MM.1S (cell line): Measurements from ENCODE around the gene SLC44A1.

Experiments used
- EZH2 ChIP-seq: fragments of 300-600 bp; sonication (generic); optimal IDR thresholded peaks from 2 replicates; pipeline ENCODE3; 2017; ENCODE audit warnings: low read depth, mild to moderate bottlenecking, antibody characterized with exemption, low read length, mixed read lengths
- EZH2phosphoT487 ChIP-seq: fragments of 300-600 bp; sonication (generic); IDR thresholded peaks from 2 replicates; pipeline ENCODE4 v1.6.1; 2018; ENCODE audit warnings: antibody characterized with exemption, low read length
- TF ChIP-seq, protein P1 (sequence below): fragments of 300-600 bp; sonication (generic); IDR thresholded peaks from 2 replicates; pipeline ENCODE4 v1.5.1; 2016; ENCODE audit warnings: antibody characterized with exemption, low read length, mixed read lengths

DNA sequence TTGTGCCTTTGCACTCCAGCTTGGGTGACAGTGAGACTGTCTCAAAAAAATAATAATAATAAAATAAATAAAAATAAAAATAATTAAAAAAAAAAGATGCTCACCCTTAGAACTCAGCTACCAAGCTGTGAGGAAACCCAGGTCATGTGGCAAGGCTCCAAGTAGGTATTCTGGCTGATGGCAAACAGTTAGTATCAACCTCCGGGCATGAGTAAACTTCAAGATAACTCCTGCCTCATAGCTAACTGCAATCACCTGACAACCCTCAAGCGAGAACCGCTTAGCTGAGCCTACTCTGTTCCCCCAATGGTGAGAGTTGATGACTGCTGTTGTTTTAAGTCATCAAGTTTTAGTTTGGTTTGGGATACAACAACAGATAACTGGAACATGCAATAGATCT, 6.1 kb upstream of the SLC44A1 start:
- TF ChIP-seq, protein P1, sequence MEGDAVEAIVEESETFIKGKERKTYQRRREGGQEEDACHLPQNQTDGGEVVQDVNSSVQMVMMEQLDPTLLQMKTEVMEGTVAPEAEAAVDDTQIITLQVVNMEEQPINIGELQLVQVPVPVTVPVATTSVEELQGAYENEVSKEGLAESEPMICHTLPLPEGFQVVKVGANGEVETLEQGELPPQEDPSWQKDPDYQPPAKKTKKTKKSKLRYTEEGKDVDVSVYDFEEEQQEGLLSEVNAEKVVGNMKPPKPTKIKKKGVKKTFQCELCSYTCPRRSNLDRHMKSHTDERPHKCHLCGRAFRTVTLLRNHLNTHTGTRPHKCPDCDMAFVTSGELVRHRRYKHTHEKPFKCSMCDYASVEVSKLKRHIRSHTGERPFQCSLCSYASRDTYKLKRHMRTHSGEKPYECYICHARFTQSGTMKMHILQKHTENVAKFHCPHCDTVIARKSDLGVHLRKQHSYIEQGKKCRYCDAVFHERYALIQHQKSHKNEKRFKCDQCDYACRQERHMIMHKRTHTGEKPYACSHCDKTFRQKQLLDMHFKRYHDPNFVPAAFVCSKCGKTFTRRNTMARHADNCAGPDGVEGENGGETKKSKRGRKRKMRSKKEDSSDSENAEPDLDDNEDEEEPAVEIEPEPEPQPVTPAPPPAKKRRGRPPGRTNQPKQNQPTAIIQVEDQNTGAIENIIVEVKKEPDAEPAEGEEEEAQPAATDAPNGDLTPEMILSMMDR, result no peak
- TF ChIP-seq EZH2phosphoT487 (no peak), EZH2 (no peak)
